ENCODE results near the gene NRXN3. TPM values are rescaled to one million over a fixed set of nuclear protein-coding genes. Genes with fewer than 3 reads are reported as not detected.

Gene NRXN3
- total RNA-seq, 1 experiment from 2014 or later = not detected

- CTCF ChIA-PET = interaction anchor here (0.6 kb wide), 1 partner anchor 1669 kb away, joined by 4 read pairs; no protein-coding TSS in a partner anchor
- no peak for DNase-seq
- Mint-ChIP-seq H3K4me3 (ENCODE audit: low read depth, unreplicated experiment) (no peak overlapping the region), H3K27me3 (ENCODE audit: unreplicated experiment) (no peaks in the 10 kb centered on the region), H3K36me3 (ENCODE audit: insufficient read depth, unreplicated experiment) (no peaks in the 10 kb centered on the region), H3K27ac (ENCODE audit: unreplicated experiment) (no peak overlapping the region), H3K4me1 (ENCODE audit: low read depth, unreplicated experiment) (peaks cover 14% of the 10 kb centered on the region), H3K9me3 (ENCODE audit: low read depth, unreplicated experiment) (peaks cover 2% of the 10 kb centered on the region)
- no peak for TF ChIP-seq CTCF (IDR thresholded peaks at IDR 0.05; ENCODE audit: unreplicated experiment)
- no TSS peak for BruUV-seq (replicated peaks)
- intact Hi-C loops (cut with micrococcal nuclease; ENCODE audit: unreplicated experiment) = no loop called here
These were observed 576.0 kb downstream of the NRXN3 start for GRCh38 chr14:78746086-78746595.

GRCh38 chr14:78747813-78748212, 577.6 kb downstream of the NRXN3 start:
- Mint-ChIP-seq H3K27ac (ENCODE audit: unreplicated experiment) (no peak overlapping the region), H3K4me3 (ENCODE audit: low read depth, unreplicated experiment) (no peak overlapping the region), H3K27me3 (ENCODE audit: unreplicated experiment) (no peaks in the 10 kb centered on the region), H3K9me3 (ENCODE audit: low read depth, unreplicated experiment) (peaks cover 2% of the 10 kb centered on the region), H3K36me3 (ENCODE audit: insufficient read depth, unreplicated experiment) (no peaks in the 10 kb centered on the region), H3K4me1 (ENCODE audit: low read depth, unreplicated experiment) (peaks cover 30% of the 10 kb centered on the region)
- DNase-seq = no peak
- CTCF ChIA-PET = no interaction called here
- no TSS peak for BruUV-seq (replicated peaks)
- intact Hi-C loops (cut with micrococcal nuclease; ENCODE audit: unreplicated experiment) = no loop called here
- TF ChIP-seq CTCF (IDR thresholded peaks at IDR 0.05; ENCODE audit: unreplicated experiment) = no peak

GRCh38 chr14:78752518-78753188, 582.5 kb downstream of the NRXN3 start:
- CTCF ChIA-PET = interaction anchor here (1.0 to 1.7 kb wide), 2 partner anchors 12 to 25 kb away, joined by 3 to 6 read pairs; no protein-coding TSS in a partner anchor
- Mint-ChIP-seq H3K27ac (ENCODE audit: unreplicated experiment) (peak overlapping the region; percentile 72), H3K4me3 (ENCODE audit: low read depth, unreplicated experiment) (no peak overlapping the region), H3K27me3 (ENCODE audit: unreplicated experiment) (no peaks in the 10 kb centered on the region), H3K36me3 (ENCODE audit: insufficient read depth, unreplicated experiment) (no peaks in the 10 kb centered on the region), H3K9me3 (ENCODE audit: low read depth, unreplicated experiment) (peaks cover 2% of the 10 kb centered on the region), H3K4me1 (ENCODE audit: low read depth, unreplicated experiment) (peaks cover 50% of the 10 kb centered on the region)
- no TSS peak for BruUV-seq (replicated peaks)
- intact Hi-C loops (cut with micrococcal nuclease; ENCODE audit: unreplicated experiment) = no loop called here
- peak; percentile 80 for DNase-seq
- no peak for TF ChIP-seq CTCF (IDR thresholded peaks at IDR 0.05; ENCODE audit: unreplicated experiment)

- intact Hi-C loops (cut with micrococcal nuclease; ENCODE audit: unreplicated experiment) = no loop called here
- DNase-seq = no peak
- Mint-ChIP-seq H3K36me3 (ENCODE audit: insufficient read depth, unreplicated experiment) (no peaks in the 10 kb centered on the region), H3K4me1 (ENCODE audit: low read depth, unreplicated experiment) (peaks cover 60% of the 10 kb centered on the region), H3K27ac (ENCODE audit: unreplicated experiment) (no peak overlapping the region), H3K9me3 (ENCODE audit: low read depth, unreplicated experiment) (no peaks in the 10 kb centered on the region), H3K4me3 (ENCODE audit: low read depth, unreplicated experiment) (no peak overlapping the region), H3K27me3 (ENCODE audit: unreplicated experiment) (no peaks in the 10 kb centered on the region)
- CTCF ChIA-PET = no interaction called here
- BruUV-seq (replicated peaks) = no TSS peak
- no peak for TF ChIP-seq CTCF (IDR thresholded peaks at IDR 0.05; ENCODE audit: unreplicated experiment)
These were observed 583.9 kb downstream of the NRXN3 start for GRCh38 chr14:78754059-78754458.
